ENCODE results near the gene RAMACL. TPM values are rescaled to one million over a fixed set of nuclear protein-coding genes. Genes with fewer than 3 reads are reported as not detected.
"Not testable (repeated sequence)": the region's sequence is repeated elsewhere in the genome, so short reads cannot be mapped to it uniquely, and the experiment has no call there.

Gene RAMACL
- total and polyA plus RNA-seq, 7 donors = 0.34 to 3.0 (median 1.4) TPM; not detected in 2

- Histone ChIP-seq H3K36me3 (no peaks in the 10 kb centered on the region), H3K27me3 (no peaks in the 10 kb centered on the region), H3K4me3 (no peak overlapping the region), H3K27ac (peak overlapping the region in 1 of 4 donors; percentile 61), H3K9me3 (no peaks in the 10 kb centered on the region), H3K4me1 (peaks cover 0 to 30% (median 10%) of the 10 kb centered on the region in 4 donors)
- WGBS, 2 donors = 80 to 92% methylated on average over 15 of the region's 15 CpGs
- no peak for DNase-seq
- intact Hi-C loops (cut with DNase I) = no loop called here
- TF ChIP-seq EP300 (IDR thresholded peaks at IDR 0.05) = no peak
- no peak for TF ChIP-seq POLR2AphosphoS5 (IDR thresholded peaks at IDR 0.05)
- no peak for TF ChIP-seq POLR2A (IDR thresholded peaks at IDR 0.05)
- TF ChIP-seq, protein P1, sequence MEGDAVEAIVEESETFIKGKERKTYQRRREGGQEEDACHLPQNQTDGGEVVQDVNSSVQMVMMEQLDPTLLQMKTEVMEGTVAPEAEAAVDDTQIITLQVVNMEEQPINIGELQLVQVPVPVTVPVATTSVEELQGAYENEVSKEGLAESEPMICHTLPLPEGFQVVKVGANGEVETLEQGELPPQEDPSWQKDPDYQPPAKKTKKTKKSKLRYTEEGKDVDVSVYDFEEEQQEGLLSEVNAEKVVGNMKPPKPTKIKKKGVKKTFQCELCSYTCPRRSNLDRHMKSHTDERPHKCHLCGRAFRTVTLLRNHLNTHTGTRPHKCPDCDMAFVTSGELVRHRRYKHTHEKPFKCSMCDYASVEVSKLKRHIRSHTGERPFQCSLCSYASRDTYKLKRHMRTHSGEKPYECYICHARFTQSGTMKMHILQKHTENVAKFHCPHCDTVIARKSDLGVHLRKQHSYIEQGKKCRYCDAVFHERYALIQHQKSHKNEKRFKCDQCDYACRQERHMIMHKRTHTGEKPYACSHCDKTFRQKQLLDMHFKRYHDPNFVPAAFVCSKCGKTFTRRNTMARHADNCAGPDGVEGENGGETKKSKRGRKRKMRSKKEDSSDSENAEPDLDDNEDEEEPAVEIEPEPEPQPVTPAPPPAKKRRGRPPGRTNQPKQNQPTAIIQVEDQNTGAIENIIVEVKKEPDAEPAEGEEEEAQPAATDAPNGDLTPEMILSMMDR (IDR thresholded peaks at IDR 0.05) = no peak
Observed at GRCh38 chr6:166583230-166583965, 3.1 kb downstream of the RAMACL start.

GRCh38 chr6:166582258-166582657, 4.2 kb downstream of the RAMACL start:
- Histone ChIP-seq H3K4me3 (no peak overlapping the region), H3K27me3 (no peaks in the 10 kb centered on the region), H3K36me3 (no peaks in the 10 kb centered on the region), H3K9me3 (no peaks in the 10 kb centered on the region), H3K27ac (no peak overlapping the region), H3K4me1 (peaks cover 0 to 19% (median 10%) of the 10 kb centered on the region in 4 donors)
- intact Hi-C loops (cut with DNase I) = no loop called here
- TF ChIP-seq POLR2AphosphoS5 (IDR thresholded peaks at IDR 0.05) (no peak), EP300 (IDR thresholded peaks at IDR 0.05) (no peak), POLR2A (IDR thresholded peaks at IDR 0.05) (no peak)
- TF ChIP-seq, protein P1 (IDR thresholded peaks at IDR 0.05) = no peak
- DNase-seq = no peak
- WGBS, 2 donors = 80 to 81% methylated on average over 6 of the region's 6 CpGs

GRCh38 chr6:166581801-166582200, 4.7 kb downstream of the RAMACL start:
- intact Hi-C loops (cut with DNase I); H3K4me3 ChIP-seq; H3K27ac ChIP-seq; H3K9me3 ChIP-seq; DNase-seq; H3K27me3 ChIP-seq; H3K36me3 ChIP-seq: not testable (repeated sequence)
- H3K4me1 ChIP-seq = peaks cover 0 to 19% (median 10%) of the 10 kb centered on the region in 4 donors
- 95% methylated on average over 8 of the region's 8 CpGs for whole genome bisulfite sequencing, 2 donors

DNA sequence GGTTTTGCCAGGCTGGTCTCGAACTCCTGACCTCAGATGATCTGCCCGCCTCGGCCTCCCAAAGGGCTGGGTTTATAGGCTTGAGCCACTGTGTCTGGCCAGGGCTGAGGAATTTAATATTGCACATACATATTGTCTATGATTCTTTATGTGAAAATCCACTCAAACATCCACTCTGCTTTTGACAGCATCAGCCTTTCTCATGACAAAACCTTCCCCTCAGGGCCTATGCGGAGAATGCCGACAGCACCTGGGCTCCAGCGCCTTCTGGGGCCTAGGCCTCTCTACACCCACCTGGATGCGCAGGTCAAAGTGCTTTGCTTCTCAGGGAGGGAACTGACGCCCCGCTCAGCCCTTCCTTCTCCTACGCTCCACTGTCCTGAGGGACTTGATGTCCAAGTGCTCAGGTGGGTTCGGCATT, 5.4 kb downstream of the RAMACL start:
- H3K4me1 ChIP-seq = peaks cover 0 to 19% (median 10%) of the 10 kb centered on the region in 4 donors
- no peaks in the 10 kb centered on the region for H3K36me3 ChIP-seq
- H3K9me3 ChIP-seq = no peaks in the 10 kb centered on the region
- no peak overlapping the region for H3K4me3 ChIP-seq
- 90 to 93% methylated on average over 11 of the region's 11 CpGs for WGBS, 2 donors
- intact Hi-C loops (cut with DNase I) = no loop called here
- no peak overlapping the region for H3K27ac ChIP-seq
- TF ChIP-seq POLR2A (IDR thresholded peaks at IDR 0.05) (no peak), POLR2AphosphoS5 (IDR thresholded peaks at IDR 0.05) (no peak), EP300 (IDR thresholded peaks at IDR 0.05) (no peak)
- TF ChIP-seq, protein P1 (IDR thresholded peaks at IDR 0.05) = no peak
- H3K27me3 ChIP-seq = no peaks in the 10 kb centered on the region
- no peak for DNase-seq

GRCh38 chr6:166580076-166581050, 6.1 kb downstream of the RAMACL start:
- H3K4me1 ChIP-seq = peaks cover 0 to 19% (median 10%) of the 10 kb centered on the region in 4 donors
- no peaks in the 10 kb centered on the region for H3K27me3 ChIP-seq
- H3K27ac ChIP-seq = no peak overlapping the region
- no peaks in the 10 kb centered on the region for H3K36me3 ChIP-seq
- DNase-seq = no peak
- 91 to 93% methylated on average over 17 of the region's 17 CpGs for WGBS, 2 donors
- no peaks in the 10 kb centered on the region for H3K9me3 ChIP-seq
- no peak overlapping the region for H3K4me3 ChIP-seq
- no peak for TF ChIP-seq POLR2AphosphoS5 (IDR thresholded peaks at IDR 0.05)
- TF ChIP-seq POLR2A (IDR thresholded peaks at IDR 0.05) = no peak
- TF ChIP-seq, protein P1 (IDR thresholded peaks at IDR 0.05) = no peak
- TF ChIP-seq EP300 (IDR thresholded peaks at IDR 0.05) = no peak
- intact Hi-C loops (cut with DNase I) = no loop called here

Measured in sigmoid colon (tissue), 7 donors.